Gastroesophageal sphincter (tissue), 3 donors: ENCODE data around the gene EIF3B.

Experiments
- CTCF ChIP-seq, 4 experiments: fragments of 200-600 bp in 2 of 4; fragments of 450-650 bp in 2 of 4; sonication (generic) in 1 of 4; IDR thresholded peaks; one replicate each; pipeline ENCODE4 v1.5.1; 2017 to 2019; ENCODE audit warnings: antibody characterized with exemption in 4 of 4, mild to moderate bottlenecking in 2 of 4, moderate library complexity in 2 of 4
- POLR2A ChIP-seq, 2 donors: fragments of 450-650 bp; IDR thresholded peaks; one replicate each; pipeline ENCODE4 v1.6.1; 2017; ENCODE audit warnings: antibody characterized with exemption in 2 of 2, mild to moderate bottlenecking in 2 of 2, moderate library complexity in 1 of 2
- POLR2AphosphoS5 ChIP-seq: sonication (generic); formaldehyde crosslinking; IDR thresholded peaks from one replicate; pipeline ENCODE4 v1.6.1; 2017; ENCODE audit warnings: antibody characterized with exemption

GRCh38 chr7:2381227-2381626, 26.6 kb downstream of the EIF3B start:
- TF ChIP-seq CTCF (IDR thresholded peaks at IDR 0.05): no peak
- no peak for TF ChIP-seq POLR2AphosphoS5
- TF ChIP-seq POLR2A (IDR thresholded peaks at IDR 0.05): no peak
